OCI-LY7 (cell line): ENCODE data around the gene PPP1R14C. TPM values are rescaled to one million over a fixed set of nuclear protein-coding genes. Genes with fewer than 3 reads are reported as not detected.

Experiments
- BruUV-seq: library from RNA; stranded (reverse); fragments of 400-500 nt; replicated peaks from 2 replicates; lab custom pipeline; 2021; lab: Mats Ljungman, UMichigan
- CTCF ChIA-PET: fragments of 300-600 bp; sonication (Branson Sonifier 250); formaldehyde crosslinking; loops from one replicate; lab custom pipeline; 2022; ENCODE audit warnings: antibody characterized with exemption; ENCODE audit not compliant: unreplicated experiment; lab: Charles Lee
- POLR2A ChIA-PET: fragments of 300-600 bp; sonication (Branson Sonifier 250); formaldehyde crosslinking; loops from one replicate; lab custom pipeline; 2022; ENCODE audit warnings: antibody characterized with exemption; lab: Charles Lee
- DNase-seq: peaks from one replicate; pipeline ENCODE4 v3.0.0-alpha.2; 2015; ENCODE audit warnings: low spot score
- H2AFZ ChIP-seq: fragments of 200-600 bp; sonication (generic), shearing (Covaris generic); 2 replicates; pipeline ENCODE4 v1.6.1; 2014; ENCODE audit warnings: mild to moderate bottlenecking, antibody characterized with exemption, low read length, moderate library complexity
- H3K27ac ChIP-seq: fragments of 200-600 bp; sonication (generic); 2 replicates; pipeline ENCODE4 v1.5.1; 2014; ENCODE audit warnings: mixed run types, low read depth, mild to moderate bottlenecking, moderate library complexity, low read length, inconsistent platforms; ENCODE audit not compliant: poor library complexity, severe bottlenecking
- H3K36me3 ChIP-seq: fragments of 200-600 bp; sonication (generic); 2 replicates; pipeline ENCODE4 v1.6.1; 2014; ENCODE audit warnings: mild to moderate bottlenecking, antibody characterized with exemption, low read length, moderate library complexity, mixed read lengths; ENCODE audit not compliant: insufficient read depth
- H3K4me1 ChIP-seq: fragments of 200-600 bp; sonication (generic); 2 replicates; pipeline ENCODE4 v1.5.1; 2014; ENCODE audit warnings: mild to moderate bottlenecking, low read length; ENCODE audit not compliant: insufficient read depth, poor library complexity, severe bottlenecking
- H3K4me2 ChIP-seq: fragments of 200-600 bp; sonication (generic); 2 replicates; pipeline ENCODE4 v1.6.1; 2014; ENCODE audit warnings: mild to moderate bottlenecking, low read length
- H3K4me3 ChIP-seq: fragments of 200-600 bp; sonication (generic); 2 replicates; pipeline ENCODE4 v1.5.1; 2014; ENCODE audit warnings: mild to moderate bottlenecking, low read depth, low read length; ENCODE audit not compliant: poor library complexity, severe bottlenecking
- H3K79me2 ChIP-seq: fragments of 200-600 bp; sonication (generic); 2 replicates; pipeline ENCODE4 v1.6.1; 2016; ENCODE audit warnings: low read depth, mild to moderate bottlenecking, low read length, moderate library complexity, mixed read lengths; ENCODE audit not compliant: insufficient read depth
- H3K9me2 ChIP-seq: fragments of 200-600 bp; sonication (generic); 2 replicates; pipeline ENCODE4 v1.6.1; 2016; ENCODE audit warnings: mild to moderate bottlenecking, low read length, mixed read lengths; ENCODE audit not compliant: insufficient read depth
- H3K9me3 ChIP-seq: fragments of 200-600 bp; sonication (generic); 2 replicates; pipeline ENCODE4 v1.6.1; 2014; ENCODE audit warnings: mild to moderate bottlenecking, mixed run types, low read length, mixed read lengths
- H4K20me1 ChIP-seq: fragments of 200-600 bp; sonication (generic); 2 replicates; pipeline ENCODE4 v1.6.1; 2014; ENCODE audit warnings: mild to moderate bottlenecking, antibody characterized with exemption, low read length, moderate library complexity, mixed read lengths; ENCODE audit not compliant: insufficient read depth
- EZH2phosphoT487 ChIP-seq: fragments of 200-600 bp; sonication (generic); IDR thresholded peaks from 2 replicates; pipeline ENCODE4 v1.6.1; 2018; ENCODE audit warnings: low read depth, borderline replicate concordance, mild to moderate bottlenecking, mixed run types, antibody characterized with exemption, low read length, moderate library complexity, mixed read lengths
- intact Hi-C: fragments of 100-400 bp; cut with micrococcal nuclease; formaldehyde crosslinking; loops from one replicate; pipeline ENCODE4 v1.10.0; 2022; ENCODE audit not compliant: unreplicated experiment
- total RNA-seq, 2 experiments: library from RNA; depleted of rRNA in 1 of 2; stranded (reverse); fragments of >200 nt in 1 of 2; shearing (Covaris generic) in 1 of 2; gene quantifications; 2 replicates each; pipeline ENCODE4 v1.2.3, GENCODE V29; 2014 to 2022
- TF ChIP-seq, protein P1 (sequence below): fragments of 200-600 bp; sonication (generic); conservative IDR thresholded peaks from 2 replicates; pipeline ENCODE4 v1.5.1; 2014; ENCODE audit warnings: mild to moderate bottlenecking, antibody characterized with exemption, low read length, moderate library complexity, mixed read lengths

Gene PPP1R14C
- total RNA-seq, 2 experiments from 2014 or later, result 1.8 TPM; not detected in 1

DNA sequence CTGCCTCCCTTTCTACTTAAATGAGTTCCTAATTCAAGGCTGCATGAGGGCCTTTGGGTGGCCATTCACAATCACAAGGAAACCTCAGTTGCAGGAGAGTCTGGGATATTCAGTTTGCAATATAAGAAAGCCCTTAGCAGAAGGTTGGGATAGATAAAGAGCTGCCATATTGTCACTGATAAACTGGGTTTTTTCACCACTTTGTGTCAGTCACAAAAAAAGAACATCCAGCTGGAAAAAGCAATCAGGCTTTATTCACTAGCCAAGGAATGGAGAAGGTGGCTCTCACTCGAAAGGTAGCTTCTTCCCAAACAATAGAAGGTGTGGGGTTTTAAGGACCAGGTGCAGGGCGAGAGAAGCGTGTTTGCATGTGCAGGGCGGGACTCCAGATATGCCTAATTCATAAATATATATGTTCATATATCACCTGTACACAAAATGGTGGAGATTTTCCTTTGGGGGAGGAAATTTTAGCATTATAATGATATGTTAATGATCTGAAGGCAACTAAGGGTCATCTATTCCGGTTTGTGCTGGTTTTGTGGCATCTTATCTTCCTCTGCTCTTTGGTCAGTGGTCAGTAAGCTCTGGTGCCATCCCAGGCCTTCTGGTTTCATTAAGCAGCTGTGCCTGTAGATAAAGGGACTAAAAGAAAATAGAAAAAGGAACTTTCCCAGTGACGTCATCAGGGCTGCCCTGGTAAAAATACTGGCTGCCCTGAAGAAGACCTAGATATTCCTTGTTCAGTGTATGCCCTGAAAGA is 128.8 kb downstream of the PPP1R14C start:
- CTCF ChIA-PET, result interaction anchor here (1.0 to 1.5 kb wide), 2 partner anchors 10 to 20 kb away, joined by 3 read pairs; no protein-coding TSS in a partner anchor

DNA sequence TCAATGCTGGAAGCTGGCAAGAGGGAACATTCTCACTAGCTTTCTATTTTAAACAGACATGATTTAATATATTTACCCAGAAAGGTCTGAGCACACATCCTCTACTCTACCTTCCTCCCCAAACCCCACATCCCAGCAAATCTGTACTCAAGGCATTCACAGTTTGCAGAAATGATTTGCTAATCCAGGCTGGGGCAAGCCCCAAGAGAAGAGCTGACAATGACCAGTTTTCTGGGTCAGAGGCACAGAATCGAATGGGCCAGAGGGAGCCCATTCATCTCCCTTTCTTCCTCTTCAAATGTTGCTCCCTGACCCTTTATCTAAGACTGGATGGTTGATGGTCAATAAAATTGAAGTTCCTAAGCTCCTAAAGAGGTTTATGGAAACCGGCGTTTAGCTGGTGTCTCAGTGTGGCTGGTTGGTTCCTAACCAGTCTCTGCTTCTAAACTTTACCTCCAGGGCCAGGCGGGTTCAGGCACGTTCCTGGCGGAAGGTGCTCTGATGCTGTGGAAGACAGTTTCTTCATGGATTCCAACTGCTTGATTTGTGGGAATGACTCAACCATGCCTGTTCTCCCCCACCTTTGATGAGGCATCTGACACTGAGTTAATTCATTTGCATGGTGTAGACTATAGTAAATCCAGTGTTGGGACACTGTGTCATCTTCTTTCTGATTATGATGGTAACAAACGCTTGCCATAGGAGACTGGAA is 129.6 kb downstream of the PPP1R14C start:
- Histone ChIP-seq H3K27ac (no peak overlapping the region), H3K9me2 (no peaks in the 10 kb centered on the region), H3K36me3 (no peaks in the 10 kb centered on the region), H3K4me2 (no peak overlapping the region), H3K4me3 (no peak overlapping the region), H3K79me2 (no peaks in the 10 kb centered on the region), H3K9me3 (no peaks in the 10 kb centered on the region), H3K4me1 (peaks cover 53% of the 10 kb centered on the region), H2AFZ (no peak overlapping the region), H4K20me1 (no peaks in the 10 kb centered on the region)
- DNase-seq, result no peak
- TF ChIP-seq EZH2phosphoT487, result no peak
- TF ChIP-seq, protein P1, sequence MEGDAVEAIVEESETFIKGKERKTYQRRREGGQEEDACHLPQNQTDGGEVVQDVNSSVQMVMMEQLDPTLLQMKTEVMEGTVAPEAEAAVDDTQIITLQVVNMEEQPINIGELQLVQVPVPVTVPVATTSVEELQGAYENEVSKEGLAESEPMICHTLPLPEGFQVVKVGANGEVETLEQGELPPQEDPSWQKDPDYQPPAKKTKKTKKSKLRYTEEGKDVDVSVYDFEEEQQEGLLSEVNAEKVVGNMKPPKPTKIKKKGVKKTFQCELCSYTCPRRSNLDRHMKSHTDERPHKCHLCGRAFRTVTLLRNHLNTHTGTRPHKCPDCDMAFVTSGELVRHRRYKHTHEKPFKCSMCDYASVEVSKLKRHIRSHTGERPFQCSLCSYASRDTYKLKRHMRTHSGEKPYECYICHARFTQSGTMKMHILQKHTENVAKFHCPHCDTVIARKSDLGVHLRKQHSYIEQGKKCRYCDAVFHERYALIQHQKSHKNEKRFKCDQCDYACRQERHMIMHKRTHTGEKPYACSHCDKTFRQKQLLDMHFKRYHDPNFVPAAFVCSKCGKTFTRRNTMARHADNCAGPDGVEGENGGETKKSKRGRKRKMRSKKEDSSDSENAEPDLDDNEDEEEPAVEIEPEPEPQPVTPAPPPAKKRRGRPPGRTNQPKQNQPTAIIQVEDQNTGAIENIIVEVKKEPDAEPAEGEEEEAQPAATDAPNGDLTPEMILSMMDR, result no peak
- CTCF ChIA-PET, result interaction anchor here (1.0 to 1.5 kb wide), 2 partner anchors 11 to 21 kb away, joined by 3 read pairs; no protein-coding TSS in a partner anchor
- POLR2A ChIA-PET, result interaction anchor here (0.6 to 1.6 kb wide), 4 partner anchors 9 to 810 kb away, joined by 3 to 5 read pairs (median 3); no protein-coding TSS in a partner anchor
- no TSS peak for BruUV-seq
- intact Hi-C loops, result loop anchor here (5.0 kb wide), 1 partner anchor 60 kb away; no protein-coding TSS in a partner anchor

More for the DNA sequence above, 128.8 kb downstream of the PPP1R14C start:
- no peaks in the 10 kb centered on the region for H3K9me3 ChIP-seq
- H3K36me3 ChIP-seq, result no peaks in the 10 kb centered on the region
- H3K9me2 ChIP-seq, result no peaks in the 10 kb centered on the region
- no peaks in the 10 kb centered on the region for H4K20me1 ChIP-seq
- TF ChIP-seq, protein P1, result no peak
- no peak for TF ChIP-seq EZH2phosphoT487
- no peak overlapping the region for H3K27ac ChIP-seq
- DNase-seq, result no peak
- POLR2A ChIA-PET, result interaction anchor here (0.8 to 1.6 kb wide), 3 partner anchors 10 to 201 kb away, joined by 3 to 5 read pairs (median 3); no protein-coding TSS in a partner anchor
- no peak overlapping the region for H3K4me3 ChIP-seq
- H3K79me2 ChIP-seq, result no peaks in the 10 kb centered on the region
- BruUV-seq, result no TSS peak
- H3K4me1 ChIP-seq, result peaks cover 51% of the 10 kb centered on the region
- intact Hi-C loops, result loop anchor here (5.0 kb wide), 1 partner anchor 61 kb away; no protein-coding TSS in a partner anchor
- H3K4me2 ChIP-seq, result no peak overlapping the region
- H2AFZ ChIP-seq, result no peak overlapping the region
